Measurements from ENCODE around the gene ZNF865.
A peak's percentile ranks its signal among the peaks of the same experiment; 100 is the strongest.
"Not testable (repeated sequence)": the region's sequence is repeated elsewhere in the genome, so short reads cannot be mapped to it uniquely, and the experiment has no call there.

The ZNF865 gene

DNA sequence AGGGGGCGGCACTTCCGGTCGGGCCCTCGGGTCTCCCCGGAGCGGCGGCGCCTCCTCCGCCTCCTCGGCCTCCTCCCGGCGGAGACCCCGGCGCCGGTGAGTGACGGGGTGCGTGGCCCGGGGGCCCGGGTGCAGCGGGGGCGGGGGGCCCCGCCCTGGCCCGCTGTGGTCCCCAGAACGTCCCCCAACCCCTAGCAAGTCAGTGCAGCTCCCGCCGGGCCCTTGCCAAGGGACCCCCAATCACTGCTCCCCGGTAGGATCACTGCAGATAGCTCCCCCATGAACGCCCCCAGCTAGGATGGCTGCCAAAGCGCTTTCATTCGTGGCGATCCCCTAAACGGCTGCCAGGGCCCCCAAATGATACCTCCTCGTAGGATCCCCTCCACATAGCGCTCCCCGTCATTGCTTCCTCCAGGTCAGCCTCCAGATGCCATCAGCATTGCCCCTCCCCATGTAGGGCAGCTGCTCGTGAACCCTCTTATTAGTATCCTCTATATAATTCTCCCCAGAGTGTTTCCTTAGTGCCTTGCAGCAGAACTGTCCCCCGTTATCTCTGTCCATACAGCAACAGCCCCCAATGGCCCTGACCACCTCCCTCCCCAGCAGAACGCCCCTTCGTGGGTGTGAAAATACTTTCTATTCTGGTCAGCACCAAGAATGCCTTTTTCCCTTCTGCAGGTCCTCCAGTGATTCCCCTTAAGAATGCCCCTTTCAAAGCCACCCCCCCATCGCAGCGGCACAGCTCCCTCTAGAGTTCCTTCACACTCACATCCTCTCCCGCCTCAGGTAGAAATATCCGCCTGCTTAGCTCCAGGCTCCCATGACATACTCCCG lies at the start of gene ZNF865:
Gene ZNF865 (plus strand): TSS at position 11 of the 834 bp plus-strand sequence. CDS start 7,972 bp downstream, outside the sequence.
- peak; percentile 82 for DNase-seq

DNA sequence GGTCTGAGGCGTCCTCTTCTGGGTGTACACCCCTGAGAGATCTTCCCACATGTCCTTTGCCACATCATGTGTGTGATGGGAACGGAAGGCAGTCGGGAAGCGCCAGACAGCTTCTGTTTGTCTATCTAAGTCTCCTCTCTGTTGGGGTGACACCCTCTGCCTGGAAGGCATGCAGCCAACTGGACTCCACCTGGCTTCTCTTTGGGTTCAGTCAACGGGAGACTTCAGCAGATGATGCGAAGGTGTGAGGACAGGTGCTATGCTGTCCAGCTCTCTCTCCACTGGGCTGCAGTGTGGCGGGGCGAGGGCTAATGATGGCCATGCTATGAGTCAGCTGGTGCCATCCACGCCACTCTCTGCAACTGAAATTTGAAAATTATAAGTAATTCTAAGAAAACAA lies 45.8 kb upstream of the ZNF865 start:
- no peak for DNase-seq

DNA sequence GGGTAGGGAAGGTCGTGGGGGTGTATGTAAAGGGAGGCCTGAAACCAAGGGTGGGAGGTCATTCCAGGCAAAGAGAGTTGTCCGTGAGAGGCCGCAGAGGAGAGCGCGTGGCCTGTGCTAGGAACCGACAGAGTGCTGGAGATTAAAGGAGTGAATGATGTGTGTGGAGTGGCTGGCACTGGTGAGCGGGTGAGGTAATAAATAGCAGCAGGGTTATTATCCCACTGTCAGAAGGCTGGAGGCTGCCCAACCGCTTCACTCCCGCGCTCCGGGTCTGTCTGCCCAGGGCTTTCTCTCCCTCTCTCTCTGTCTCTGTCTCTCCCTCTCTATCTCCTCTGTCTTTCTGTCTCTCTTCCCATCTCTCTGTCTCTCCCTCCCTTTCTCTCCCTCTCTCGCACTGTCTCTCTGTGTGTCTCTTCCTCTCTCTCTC lies 42.2 kb upstream of the ZNF865 start:
- no peak for DNase-seq

DNA sequence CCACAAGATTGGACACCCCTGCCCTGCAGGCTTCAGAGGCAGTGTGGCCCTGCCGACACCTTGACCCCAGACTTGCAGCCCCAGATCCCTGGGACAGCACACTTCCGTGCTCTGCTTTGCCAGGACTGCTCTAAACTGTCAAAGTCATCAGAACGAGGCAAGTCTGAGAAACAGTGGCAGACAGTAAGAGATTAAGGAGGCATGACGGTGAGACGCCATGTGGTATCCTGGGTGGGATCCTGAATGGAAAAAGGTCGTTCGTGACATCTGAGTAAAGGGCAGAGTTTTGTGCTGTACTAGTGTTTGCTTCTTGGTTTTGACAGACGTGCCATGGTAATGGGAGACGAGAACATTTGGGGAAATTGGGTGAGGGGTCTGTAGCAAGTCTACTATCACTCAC lies 38.6 kb upstream of the ZNF865 start:
- no peak for DNase-seq

DNA sequence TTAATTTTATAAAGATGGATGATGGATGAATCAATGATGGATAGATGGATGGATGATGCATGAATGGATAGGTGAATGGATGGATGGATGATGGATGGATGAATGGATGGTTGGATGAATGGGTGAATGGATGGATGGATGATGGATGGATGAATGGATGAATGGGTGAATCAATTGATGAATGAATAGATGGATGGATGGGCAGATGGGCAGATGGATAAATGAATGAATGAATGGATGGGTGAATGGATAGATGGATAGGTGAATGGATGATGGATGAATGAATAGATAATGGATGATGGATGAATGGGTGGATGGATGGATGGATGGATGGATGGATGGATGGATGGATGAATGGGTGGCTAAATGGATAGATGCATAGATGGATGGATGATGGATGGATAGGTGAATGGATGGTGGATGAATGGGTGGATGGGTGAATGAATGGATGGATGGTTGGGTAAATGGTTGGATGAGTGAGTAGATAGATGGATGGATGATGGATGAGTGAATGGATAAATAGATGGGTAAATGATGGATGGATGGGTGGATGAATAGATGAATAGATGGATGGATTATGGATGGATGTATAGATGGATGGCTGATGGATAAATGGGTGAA lies 37.6 kb upstream of the ZNF865 start:
- no peak for DNase-seq

DNA sequence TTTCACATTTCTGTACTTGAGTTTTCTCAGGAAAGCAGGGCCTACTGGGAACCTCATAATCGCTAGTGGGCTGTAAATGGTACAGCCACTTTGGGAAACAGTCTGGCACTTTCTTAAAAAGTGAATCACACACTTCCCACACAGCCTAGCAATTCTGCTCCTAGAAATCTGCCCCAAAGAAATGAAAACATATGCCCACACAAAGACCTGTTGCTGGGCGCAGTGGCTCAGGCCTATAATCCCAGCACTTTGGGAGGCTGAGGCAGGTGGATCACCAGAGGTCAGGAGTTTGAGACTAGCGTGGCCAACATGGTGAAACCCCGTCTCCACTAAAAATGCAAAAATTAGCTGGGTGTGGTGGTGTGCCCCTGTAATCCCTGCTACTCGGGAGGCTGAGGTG lies 36.0 kb upstream of the ZNF865 start:
- not testable (repeated sequence) for DNase-seq

DNA sequence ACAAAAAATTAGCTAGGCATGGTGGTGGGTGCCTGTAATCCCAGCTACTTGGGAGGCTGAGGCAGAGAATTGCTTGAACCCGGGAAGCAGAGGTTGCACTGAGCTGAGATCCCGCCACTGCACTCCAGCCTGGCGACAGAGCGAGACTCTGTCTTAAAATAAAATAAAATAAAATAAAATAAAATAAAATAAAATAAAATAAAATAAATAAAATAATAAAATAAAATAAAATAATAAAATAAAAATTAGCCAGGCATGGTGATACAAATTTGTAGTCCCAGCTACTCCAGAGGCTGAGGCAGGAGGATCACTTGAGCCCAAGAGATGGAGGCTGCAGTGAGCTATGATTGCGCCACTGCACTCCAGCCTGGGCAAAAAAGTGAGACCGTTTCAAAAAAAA lies 31.5 kb upstream of the ZNF865 start:
- DNase-seq = not testable (repeated sequence)

DNA sequence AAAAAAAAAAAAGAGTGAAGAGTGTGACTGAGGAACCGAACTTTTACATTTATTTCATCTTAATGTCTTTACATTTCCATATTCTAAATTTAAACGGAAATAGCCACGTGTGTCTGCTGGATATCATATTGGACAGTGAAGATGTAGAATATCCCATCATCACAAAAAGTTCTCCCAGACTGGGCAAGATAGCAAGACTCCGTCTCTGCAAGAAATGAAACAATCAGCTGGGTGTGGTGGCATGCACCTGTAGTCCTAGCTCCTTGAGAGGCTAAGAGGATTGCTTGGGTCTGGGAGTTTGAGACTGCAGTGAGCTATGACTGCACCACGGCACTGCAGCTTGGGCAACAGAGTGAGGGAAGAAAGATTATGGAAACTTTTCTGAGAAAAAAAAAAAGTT lies 28.7 kb upstream of the ZNF865 start:
- DNase-seq = no peak

DNA sequence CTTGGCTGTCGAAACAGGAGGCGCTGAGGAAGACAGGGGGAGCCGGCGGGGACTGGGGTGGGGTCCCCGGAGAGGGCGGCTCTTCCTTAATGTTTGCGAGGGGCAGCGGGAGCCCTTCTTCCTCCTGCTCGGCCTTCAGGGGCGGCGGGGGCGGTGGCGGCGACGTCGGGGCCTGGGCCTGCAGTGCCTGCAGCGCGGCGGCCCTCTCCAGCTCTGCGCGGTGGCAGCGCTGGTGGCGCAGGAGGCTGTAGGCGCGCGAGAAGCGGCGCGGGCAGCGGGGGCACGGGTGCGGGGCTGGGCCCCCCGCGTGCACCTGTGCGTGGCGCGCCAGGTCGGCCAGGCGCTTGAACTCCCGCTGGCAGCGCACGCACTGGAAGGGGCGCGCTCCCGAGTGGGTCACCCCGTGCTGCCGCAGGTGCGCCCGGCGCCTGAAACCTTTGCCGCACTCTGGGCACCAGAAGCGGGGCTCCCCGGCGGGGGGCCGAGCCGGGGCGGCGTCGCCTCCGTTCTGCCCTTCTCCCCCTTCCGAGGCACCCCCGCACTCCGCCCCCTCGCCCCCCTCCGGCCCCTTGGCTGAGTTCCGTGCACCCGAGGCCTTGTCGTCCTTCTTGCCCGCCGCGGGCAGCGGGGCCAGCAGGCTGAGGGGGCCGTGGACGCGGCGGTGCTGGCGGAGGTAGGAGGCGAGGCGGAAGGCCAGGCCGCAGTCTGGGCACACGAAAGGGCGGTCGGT lies 27.3 kb upstream of the ZNF865 start:
- no peak for DNase-seq

DNA sequence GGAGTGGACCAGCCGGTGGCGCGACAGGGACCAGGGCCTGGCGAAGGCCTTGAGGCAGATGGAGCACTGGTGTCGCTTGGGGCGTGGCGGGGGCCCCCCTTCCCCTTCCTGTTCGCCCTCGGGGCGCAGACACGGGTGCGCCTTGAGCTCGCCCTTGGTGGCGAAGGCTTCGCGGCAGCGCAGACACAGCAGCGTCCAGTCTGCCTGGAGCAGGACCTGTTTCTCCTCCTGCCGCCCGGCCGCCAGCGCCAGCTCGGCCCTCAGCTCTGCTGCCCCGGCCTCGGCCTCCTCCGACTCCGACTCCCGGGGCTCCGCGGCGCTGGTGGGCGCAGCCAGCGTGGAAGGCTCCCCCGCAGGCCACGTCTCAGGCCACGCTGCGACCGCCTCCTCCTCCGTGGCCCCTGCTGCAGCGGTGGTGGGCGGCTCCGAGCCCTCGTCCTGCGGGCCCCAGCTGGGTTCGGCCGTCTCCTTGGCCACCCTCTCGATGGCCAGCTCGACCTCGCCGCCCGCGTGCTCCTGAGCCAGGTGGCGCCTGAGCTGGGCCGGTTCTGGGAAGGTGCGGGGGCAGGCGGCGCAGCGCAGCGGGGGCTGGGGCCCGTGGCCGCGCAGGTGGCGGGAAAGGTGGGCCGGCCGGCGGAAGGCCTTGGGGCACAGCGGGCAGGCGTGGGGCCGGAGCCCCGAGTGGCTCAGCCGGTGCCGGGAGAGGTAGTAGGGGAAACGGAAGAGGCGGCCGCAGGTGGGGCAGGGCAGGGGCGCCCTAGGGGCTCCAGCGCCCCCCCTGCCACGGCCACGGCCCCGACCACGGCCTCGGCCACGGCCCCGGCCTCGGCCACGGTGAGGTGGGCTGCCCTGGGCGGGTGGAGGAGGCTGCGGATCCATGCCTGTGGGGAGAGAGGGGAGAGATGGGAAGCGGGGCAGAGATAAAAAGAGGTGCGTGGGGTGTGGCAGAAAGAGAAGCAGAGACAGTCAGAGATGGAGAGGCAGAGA lies 26.4 kb upstream of the ZNF865 start:
- no peak for DNase-seq

DNA sequence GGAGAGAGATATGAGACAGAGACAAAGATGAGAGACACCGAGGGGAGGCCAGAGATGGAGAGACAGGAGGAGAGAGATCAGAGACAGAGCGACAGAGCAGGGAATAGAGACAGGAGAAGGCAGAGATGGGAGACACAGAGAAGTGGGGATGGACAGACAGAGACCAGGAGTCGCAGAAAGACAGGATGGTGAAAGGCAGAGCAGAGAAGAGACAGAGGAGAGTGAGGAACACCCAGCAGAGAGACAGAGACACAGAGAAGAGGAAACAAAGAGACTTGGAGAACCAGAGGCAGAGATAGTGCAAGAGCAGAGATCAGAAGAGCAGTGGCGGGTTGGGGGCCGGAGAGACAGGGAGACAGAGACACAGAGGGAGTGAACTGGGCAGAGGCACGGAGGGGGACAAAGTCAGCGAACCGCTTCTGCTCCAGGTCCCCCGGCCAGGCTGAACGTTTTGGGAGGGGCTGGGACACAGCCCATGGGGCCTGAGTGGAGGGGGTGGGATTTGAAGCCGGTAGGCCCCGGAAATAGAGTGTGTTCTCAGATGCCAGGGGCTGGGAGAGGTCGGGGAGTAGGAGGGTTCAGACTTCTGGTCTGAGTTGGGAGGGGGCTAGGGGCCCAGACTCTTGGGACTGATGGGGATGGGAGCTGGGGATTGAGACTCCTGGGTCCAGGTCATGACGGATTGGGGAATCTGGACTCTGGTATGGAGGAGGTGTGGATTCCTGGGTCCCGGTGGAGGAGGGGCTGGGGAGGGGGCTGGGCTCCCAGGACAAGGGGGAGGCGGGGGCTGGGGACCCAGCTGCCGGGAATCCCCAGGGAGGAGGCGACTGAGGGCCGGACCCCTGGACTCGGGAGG lies 25.5 kb upstream of the ZNF865 start:
- DNase-seq = peak; percentile 22

DNA sequence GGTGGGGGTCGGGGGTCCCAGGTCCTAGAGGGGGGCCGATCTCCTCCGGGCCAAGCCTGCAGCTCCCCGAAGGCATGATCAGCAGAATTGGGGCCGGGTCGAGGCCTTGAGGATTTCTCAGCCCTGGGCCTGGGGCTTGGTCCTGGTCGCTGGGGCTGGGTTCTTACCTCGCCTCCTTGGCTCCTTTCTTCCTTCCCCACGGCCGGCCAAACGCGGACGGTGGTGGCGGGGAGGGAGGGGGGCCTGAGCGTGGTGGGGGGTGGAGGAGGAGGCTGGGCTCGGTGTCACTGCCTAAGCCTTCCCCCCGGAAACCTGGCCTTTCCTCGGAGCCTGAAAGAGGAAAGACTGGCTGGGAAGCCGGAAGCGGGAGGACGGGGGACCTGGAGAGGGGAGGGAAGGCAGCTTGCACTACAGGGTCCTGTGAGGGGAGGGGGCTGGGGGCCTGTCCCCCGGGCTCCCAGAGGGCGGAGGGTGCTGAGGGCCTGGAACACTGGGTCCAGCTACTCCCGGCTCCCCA lies 24.8 kb upstream of the ZNF865 start, which contains the start of gene ZNF579:
Gene ZNF579 (minus strand): TSS at position 221 of the 517 bp plus-strand sequence. CDS start 1,209 bp downstream, outside the sequence.
- DNase-seq = peak; percentile 85

DNA sequence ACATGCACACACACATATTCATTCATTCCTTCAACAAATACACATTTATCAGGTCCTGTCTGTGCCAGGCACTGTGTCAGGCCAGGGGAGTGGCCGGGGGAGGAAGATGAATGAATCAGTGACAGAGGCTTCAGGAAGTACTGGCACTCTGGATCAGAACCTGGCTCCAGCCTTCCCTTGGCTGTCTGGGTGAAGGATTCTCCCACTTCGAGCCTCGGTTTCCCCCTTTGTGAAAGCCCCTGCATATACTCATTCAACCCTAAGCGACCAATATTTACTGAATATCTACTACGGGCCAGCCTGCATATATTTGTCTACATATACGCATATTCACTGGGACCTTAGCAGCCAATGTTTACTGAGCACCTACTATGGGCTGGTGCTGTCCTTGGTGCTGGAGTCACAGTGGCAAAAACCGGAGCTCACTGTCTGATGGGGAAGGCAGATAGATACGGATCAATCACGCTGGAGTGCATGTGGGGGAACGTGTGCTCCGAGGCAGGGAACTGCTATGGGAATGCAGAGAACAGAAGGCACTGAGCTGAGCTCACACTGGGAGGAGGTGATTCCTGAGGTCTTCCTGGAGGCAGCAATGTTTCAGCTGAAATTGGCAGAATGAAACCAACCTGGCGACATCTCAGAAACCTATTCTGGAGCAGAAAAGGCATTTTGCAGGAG lies 24.2 kb upstream of the ZNF865 start:
- no peak for DNase-seq

DNA sequence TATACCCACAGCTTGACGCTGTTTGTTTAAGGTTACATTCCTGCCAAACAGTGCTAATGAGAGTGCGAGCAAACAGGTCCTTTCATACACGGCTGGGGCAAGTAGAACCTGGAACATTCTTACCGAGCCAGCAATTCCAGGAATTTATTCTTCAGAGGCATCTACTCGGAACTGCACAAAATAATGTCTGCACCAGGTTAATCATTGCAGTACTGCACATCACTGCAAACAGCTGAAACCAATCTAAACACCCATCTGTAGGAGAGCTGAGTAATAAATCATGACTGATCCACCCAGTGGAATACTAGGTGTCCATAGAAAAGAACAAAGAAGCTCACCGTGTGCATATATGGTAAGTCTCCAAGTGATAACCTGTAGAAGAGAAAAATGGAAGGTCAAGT lies 23.6 kb upstream of the ZNF865 start:
- DNase-seq = no peak

DNA sequence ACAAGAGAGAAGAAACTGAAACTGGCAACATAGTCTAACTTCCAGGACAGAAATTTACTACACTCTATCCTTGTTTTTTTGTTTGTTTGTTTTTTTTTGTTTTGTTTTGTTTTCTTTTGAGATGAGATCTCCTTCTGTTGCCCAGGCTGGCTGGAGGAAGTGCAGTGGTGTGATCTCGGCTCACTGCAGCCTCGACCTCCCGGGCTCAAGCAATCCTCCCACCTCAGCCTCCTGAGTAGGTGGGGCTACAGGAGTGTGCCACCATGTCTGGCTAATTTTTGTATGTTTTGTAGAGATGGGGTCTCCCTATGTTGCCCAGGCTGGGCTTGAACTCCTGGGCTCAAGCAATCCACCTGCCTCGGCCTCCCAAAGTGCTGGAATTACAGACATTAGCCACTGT lies 23.2 kb upstream of the ZNF865 start:
- DNase-seq = not testable (repeated sequence)

DNA sequence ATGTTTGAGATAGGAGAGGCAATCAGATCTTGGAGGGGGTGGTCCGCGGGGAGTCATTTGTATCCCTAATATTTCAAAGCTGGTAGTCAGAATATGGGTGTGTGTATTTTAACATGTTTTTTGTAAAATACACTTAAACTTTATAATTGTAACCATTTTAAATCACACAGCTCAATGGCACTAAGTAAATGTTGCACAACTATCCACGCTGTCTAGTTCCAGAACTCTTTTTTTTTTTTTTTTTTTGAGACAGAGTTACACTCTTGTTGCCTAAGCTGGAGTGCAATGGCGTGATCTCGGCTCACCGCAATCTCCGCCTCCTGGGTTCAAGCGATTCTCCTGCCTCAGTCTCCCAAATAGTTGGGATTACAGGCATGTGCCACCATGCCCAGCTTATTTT lies 21.6 kb upstream of the ZNF865 start:
- not testable (repeated sequence) for DNase-seq

DNA sequence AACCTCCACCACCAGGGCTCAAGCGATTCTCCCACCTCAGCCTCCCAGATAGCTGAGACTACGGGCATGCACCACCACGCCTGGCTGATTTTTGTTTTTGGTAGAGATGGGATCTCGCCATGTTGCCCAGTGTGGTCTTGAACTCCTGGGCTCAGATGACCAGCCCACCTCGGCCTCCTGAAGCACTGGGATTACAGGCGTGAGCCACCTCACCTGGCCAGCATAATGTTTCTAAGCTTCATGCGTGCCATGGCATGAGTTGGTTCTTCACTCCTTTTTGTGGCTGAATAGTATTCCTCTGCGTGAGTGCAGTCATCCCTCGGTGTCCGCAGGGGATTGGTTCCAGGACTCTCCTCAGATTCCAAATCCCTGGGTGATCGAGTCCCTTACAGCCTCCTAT lies 20.6 kb upstream of the ZNF865 start:
- DNase-seq = no peak

DNA sequence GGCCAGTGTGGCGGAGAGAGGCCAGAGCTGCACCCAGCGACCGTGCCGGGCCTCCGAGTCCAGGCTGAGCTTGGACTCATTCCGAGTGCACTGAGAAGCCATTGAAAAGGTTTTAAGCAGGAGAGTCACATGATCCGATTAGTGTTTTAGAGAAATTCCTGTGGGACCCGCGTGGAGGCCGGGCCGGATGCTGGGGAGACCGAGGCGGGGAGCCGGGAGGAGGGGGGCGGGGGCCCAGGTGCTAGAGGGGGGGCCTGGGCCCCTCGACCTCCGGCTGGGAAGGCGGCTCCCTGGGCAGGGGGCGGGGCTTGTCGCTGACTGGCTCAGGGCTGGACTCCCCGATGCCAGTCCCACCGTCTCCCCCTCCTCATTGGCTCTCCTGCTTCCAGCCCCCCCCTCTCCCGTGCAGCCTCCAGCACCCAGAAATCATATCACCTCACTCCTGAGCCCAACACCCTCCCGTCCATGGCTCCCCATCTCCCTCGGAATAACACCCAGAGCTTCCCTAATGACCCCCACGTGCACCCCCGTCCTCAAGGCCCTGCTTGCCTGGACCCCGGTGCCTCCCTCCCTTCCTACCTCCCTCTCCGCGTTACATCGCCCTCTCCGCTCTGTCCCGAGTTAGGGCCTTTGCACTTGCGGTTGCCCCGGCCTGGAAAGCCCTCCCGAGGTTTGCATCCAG lies 19.6 kb upstream of the ZNF865 start:
- DNase-seq = peak; percentile 94

DNA sequence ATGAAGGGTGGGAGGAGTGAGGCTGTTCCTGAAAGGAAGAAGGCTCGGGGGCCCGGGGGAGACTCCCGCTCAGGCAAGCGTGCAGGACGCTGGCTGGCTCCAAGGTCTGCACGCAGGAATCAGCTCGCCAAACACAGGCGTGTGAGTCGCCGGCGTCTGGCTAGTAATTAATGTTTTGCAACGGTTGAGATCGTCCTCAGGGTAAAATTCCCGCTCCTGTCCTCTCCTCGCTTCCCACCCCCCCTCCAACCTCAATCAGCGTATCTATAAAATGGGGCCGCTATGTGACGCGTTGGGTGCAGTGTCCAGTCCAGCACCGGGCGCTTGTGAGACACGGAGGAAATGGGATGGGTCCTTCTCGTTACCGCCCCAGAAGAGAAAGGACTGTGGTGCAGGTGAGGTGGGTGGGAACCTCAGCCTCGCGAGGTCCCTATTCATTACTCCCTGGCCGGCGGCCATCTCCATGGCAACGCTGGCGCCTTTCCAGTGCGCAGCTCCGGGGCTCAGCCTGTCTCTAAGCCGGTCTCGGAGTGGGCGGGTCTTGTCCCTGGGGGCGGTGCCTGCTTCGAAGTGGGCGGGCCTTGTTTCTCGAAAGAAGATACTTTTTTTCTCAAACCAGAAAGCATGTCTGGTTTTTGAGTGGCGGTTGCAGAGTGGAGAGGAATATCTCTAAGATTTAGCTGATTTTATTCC lies 18.3 kb upstream of the ZNF865 start:
- peak; percentile 94 for DNase-seq
